ENCODE data around the gene CFAP46. TPM values are rescaled to one million over a fixed set of nuclear protein-coding genes. Genes with fewer than 3 reads are reported as not detected.

CFAP46 gene
- total and polyA plus RNA-seq, 9 of the 15 experiments (the other 6 are each of a cell fraction or from before 2014, with no cell fraction given): not detected

GRCh38 chr10:132974886-132975830, 32.8 kb upstream of the CFAP46 start (continued):
- TF ChIP-seq PRDM10 (IDR thresholded peaks at IDR 0.05; ENCODE audit: partially characterized antibody) (no peak), POLR2AphosphoS2 (IDR thresholded peaks at IDR 0.05; ENCODE audit: low read length) (no peak), TBL1XR1 (IDR thresholded peaks at IDR 0.05; ENCODE audit: low read length in 2 of 2) (no peak), TSC22D4 (tag; IDR thresholded peaks at IDR 0.05) (no peak), HDAC6 (IDR thresholded peaks at IDR 0.05; ENCODE audit: low read depth, low read length) (no peak), ZBTB12 (CRISPR knock-in tag; IDR thresholded peaks at IDR 0.05) (no peak)
